ENCODE results near the gene FOXP2. TPM values are rescaled to one million over a fixed set of nuclear protein-coding genes. Genes with fewer than 3 reads are reported as not detected.

Gene FOXP2
- polyA plus RNA-seq, 3 donors, result not detected

GRCh38 chr7:114392686-114393085, 21.9 kb upstream of the FOXP2 start:
- Mint-ChIP-seq H3K27me3 (ENCODE audit: low read depth in 3 of 3) (no peaks in the 10 kb centered on the region), H3K27ac (no peak overlapping the region), H3K36me3 (no peaks in the 10 kb centered on the region), H3K9me3 (no peaks in the 10 kb centered on the region), H3K4me3 (no peak overlapping the region), H3K4me1 (no peaks in the 10 kb centered on the region)
- no peak overlapping the region for H2AFZ ChIP-seq (ENCODE audit: insufficient read depth, low read depth, low read length, poor library complexity, severe bottlenecking)
- DNase-seq, result no peak
- no peaks in the 10 kb centered on the region for H3K27me3 ChIP-seq (ENCODE audit: control insufficient read depth in 2 of 2, insufficient read depth in 2 of 2, low read length in 2 of 2)
- no peak for TF ChIP-seq CTCF (IDR thresholded peaks at IDR 0.05)
- no peaks in the 10 kb centered on the region for H3K4me1 ChIP-seq (ENCODE audit: control insufficient read depth in 1 of 2, insufficient read depth in 2 of 2, low read length in 2 of 2)
- no peak overlapping the region for H3K4me2 ChIP-seq (replicated peaks; ENCODE audit: extremely low read depth, low read length, poor library complexity, severe bottlenecking)
- H3K4me3 ChIP-seq (replicated peaks in 1 of 3; ENCODE audit: low read depth in 2 of 3, low read length in 3 of 3), result no peak overlapping the region
- intact Hi-C loops (cut with micrococcal nuclease), result no loop called here
- WGBS (ENCODE audit: insufficient coverage), result no CpG with 5 or more reads among the region's 2 CpGs
- H3K79me2 ChIP-seq (ENCODE audit: insufficient read depth, low read length), result no peaks in the 10 kb centered on the region
- H3K9me3 ChIP-seq (replicated peaks in 1 of 2; ENCODE audit: control insufficient read depth in 1 of 2, insufficient read depth in 1 of 2, low read length in 2 of 2), result no peaks in the 10 kb centered on the region
- H3K9ac ChIP-seq (ENCODE audit: insufficient read depth, low read length, poor library complexity, severe bottlenecking), result no peak overlapping the region
- H3K36me3 ChIP-seq (replicated peaks in 1 of 2; ENCODE audit: control insufficient read depth in 1 of 2, insufficient read depth in 2 of 2, low read length in 2 of 2), result no peaks in the 10 kb centered on the region
- H3K27ac ChIP-seq (ENCODE audit: low read depth in 1 of 2, low read length in 2 of 2), result no peak overlapping the region
- no peaks in the 10 kb centered on the region for H4K20me1 ChIP-seq (ENCODE audit: insufficient read depth, low read length)

GRCh38 chr7:114402876-114403635, 11.6 kb upstream of the FOXP2 start:
- no peak overlapping the region for H2AFZ ChIP-seq (ENCODE audit: insufficient read depth, low read depth, low read length, poor library complexity, severe bottlenecking)
- no peaks in the 10 kb centered on the region for H3K9me3 Mint-ChIP-seq
- H3K4me1 ChIP-seq (ENCODE audit: control insufficient read depth in 1 of 2, insufficient read depth in 2 of 2, low read length in 2 of 2), result no peaks in the 10 kb centered on the region
- no peak overlapping the region for H3K4me2 ChIP-seq (replicated peaks; ENCODE audit: extremely low read depth, low read length, poor library complexity, severe bottlenecking)
- H3K4me3 Mint-ChIP-seq, result no peak overlapping the region
- H3K9me3 ChIP-seq (replicated peaks in 1 of 2; ENCODE audit: control insufficient read depth in 1 of 2, insufficient read depth in 1 of 2, low read length in 2 of 2), result no peaks in the 10 kb centered on the region
- H3K27ac Mint-ChIP-seq, result no peak overlapping the region
- intact Hi-C loops (cut with micrococcal nuclease), result no loop called here
- no peak overlapping the region for H3K9ac ChIP-seq (ENCODE audit: insufficient read depth, low read length, poor library complexity, severe bottlenecking)
- H3K4me3 ChIP-seq (replicated peaks in 1 of 3; ENCODE audit: low read depth in 2 of 3, low read length in 3 of 3), result no peak overlapping the region
- H3K27ac ChIP-seq (ENCODE audit: low read depth in 1 of 2, low read length in 2 of 2), result no peak overlapping the region
- H3K27me3 ChIP-seq (ENCODE audit: control insufficient read depth in 2 of 2, insufficient read depth in 2 of 2, low read length in 2 of 2), result no peaks in the 10 kb centered on the region
- no peaks in the 10 kb centered on the region for H3K79me2 ChIP-seq (ENCODE audit: insufficient read depth, low read length)
- 80% methylated on average over 1 of the region's 2 CpGs for WGBS (ENCODE audit: insufficient coverage)
- no peak for TF ChIP-seq CTCF (IDR thresholded peaks at IDR 0.05)
- no peaks in the 10 kb centered on the region for H3K36me3 Mint-ChIP-seq
- no peaks in the 10 kb centered on the region for H4K20me1 ChIP-seq (ENCODE audit: insufficient read depth, low read length)
- no peak for DNase-seq
- H3K36me3 ChIP-seq (replicated peaks in 1 of 2; ENCODE audit: control insufficient read depth in 1 of 2, insufficient read depth in 2 of 2, low read length in 2 of 2), result no peaks in the 10 kb centered on the region
- H3K27me3 Mint-ChIP-seq (ENCODE audit: low read depth in 3 of 3), result peaks cover 0 to 5% (median 0%) of the 10 kb centered on the region in 3 donors
- H3K4me1 Mint-ChIP-seq, result no peaks in the 10 kb centered on the region
